Coronary artery (tissue), 2 donors: Measurements from ENCODE around the gene GRK5.
A peak's percentile ranks its signal among the peaks of the same experiment; 100 is the strongest.

Experiments used
- DNase-seq: peaks from one replicate; pipeline ENCODE4 v3.0.0-alpha.2; 2017; ENCODE audit warnings: low spot score
- H3K27ac ChIP-seq, 2 donors: fragments of 200-600 bp; sonication (generic); one replicate each; pipeline ENCODE4 v1.5.1; 2016 to 2019
- H3K4me3 ChIP-seq: fragments of 200-600 bp; sonication (generic); 2 replicates; pipeline ENCODE4 v1.5.1; 2016; ENCODE audit warnings: mild to moderate bottlenecking, moderate library complexity
- TF ChIP-seq, protein P1 (sequence below): fragments of 200-600 bp; sonication (generic); IDR thresholded peaks from one replicate; pipeline ENCODE4 v1.5.1; 2019; ENCODE audit warnings: antibody characterized with exemption

Gene GRK5

DNA sequence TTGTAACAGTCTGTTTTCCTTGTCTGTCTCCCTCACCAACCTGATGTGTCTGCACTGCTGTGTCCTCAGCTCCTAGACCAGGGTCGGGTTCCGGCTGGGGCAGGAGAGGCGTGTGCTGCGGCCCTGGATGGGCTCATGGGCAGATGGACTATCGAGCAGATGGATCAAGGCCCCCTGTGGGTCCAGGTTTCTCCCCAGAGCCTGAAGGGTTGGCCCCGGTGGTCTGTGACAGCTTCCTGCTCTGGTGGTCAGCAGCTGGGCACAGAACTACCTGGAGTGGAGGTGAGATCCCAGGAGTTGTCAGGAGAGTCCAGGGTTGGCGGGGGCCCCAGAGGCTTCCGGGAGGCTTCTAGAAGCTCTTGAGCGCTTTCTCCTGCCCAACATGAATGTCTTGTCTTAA is 75.1 kb downstream of the GRK5 start:
- H3K27ac ChIP-seq = peak overlapping the region; percentile 31 to 62
- DNase-seq = no peak
- TF ChIP-seq, protein P1, sequence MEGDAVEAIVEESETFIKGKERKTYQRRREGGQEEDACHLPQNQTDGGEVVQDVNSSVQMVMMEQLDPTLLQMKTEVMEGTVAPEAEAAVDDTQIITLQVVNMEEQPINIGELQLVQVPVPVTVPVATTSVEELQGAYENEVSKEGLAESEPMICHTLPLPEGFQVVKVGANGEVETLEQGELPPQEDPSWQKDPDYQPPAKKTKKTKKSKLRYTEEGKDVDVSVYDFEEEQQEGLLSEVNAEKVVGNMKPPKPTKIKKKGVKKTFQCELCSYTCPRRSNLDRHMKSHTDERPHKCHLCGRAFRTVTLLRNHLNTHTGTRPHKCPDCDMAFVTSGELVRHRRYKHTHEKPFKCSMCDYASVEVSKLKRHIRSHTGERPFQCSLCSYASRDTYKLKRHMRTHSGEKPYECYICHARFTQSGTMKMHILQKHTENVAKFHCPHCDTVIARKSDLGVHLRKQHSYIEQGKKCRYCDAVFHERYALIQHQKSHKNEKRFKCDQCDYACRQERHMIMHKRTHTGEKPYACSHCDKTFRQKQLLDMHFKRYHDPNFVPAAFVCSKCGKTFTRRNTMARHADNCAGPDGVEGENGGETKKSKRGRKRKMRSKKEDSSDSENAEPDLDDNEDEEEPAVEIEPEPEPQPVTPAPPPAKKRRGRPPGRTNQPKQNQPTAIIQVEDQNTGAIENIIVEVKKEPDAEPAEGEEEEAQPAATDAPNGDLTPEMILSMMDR = no peak
- H3K4me3 ChIP-seq = no peak overlapping the region

GRCh38 chr10:119283387-119283786 is 76.0 kb downstream of the GRK5 start:
- DNase-seq = no peak
- TF ChIP-seq, protein P1 = no peak
- H3K4me3 ChIP-seq = no peak overlapping the region
- peak overlapping the region; percentile 2 to 38 for H3K27ac ChIP-seq

- no peak for DNase-seq
- peak overlapping the region; percentile 2 to 38 for H3K27ac ChIP-seq
- TF ChIP-seq, protein P1 = no peak
- no peak overlapping the region for H3K4me3 ChIP-seq
These were observed 76.4 kb downstream of the GRK5 start for GRCh38 chr10:119283818-119284217.

DNA sequence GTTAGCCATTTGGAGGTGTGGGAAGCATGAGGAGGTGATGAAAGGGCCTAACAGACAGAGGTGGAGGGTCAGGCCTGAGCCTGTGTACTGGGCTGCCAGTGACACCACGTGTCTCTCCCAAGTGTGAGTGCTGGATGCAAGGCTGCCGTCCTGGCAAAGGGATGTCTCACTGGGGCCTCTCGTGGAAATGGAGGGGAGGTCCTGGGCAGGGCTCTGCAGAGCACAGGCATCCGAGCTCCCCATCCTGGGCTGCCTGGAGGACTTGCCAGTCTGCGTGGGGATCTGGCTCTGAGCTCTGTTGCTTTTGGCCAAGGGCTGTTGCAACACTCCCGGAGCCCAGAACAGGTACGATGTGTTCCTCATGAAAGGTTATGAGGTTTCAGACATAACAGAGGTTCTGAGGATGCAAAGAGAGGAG is 77.3 kb downstream of the GRK5 start:
- peak overlapping the region in 1 of 2 donors; percentile 60 for H3K27ac ChIP-seq
- TF ChIP-seq, protein P1 = no peak
- peak overlapping the region; percentile 2 for H3K4me3 ChIP-seq
- no peak for DNase-seq

GRCh38 chr10:119285495-119286267 is 78.3 kb downstream of the GRK5 start:
- DNase-seq = no peak
- TF ChIP-seq, protein P1 = no peak
- Histone ChIP-seq H3K27ac (peak overlapping the region in 1 of 2 donors; percentile 60), H3K4me3 (no peak overlapping the region)

GRCh38 chr10:119286516-119286915 is 79.1 kb downstream of the GRK5 start:
- Histone ChIP-seq H3K27ac (no peak overlapping the region), H3K4me3 (no peak overlapping the region)
- no peak for DNase-seq
- TF ChIP-seq, protein P1 = no peak

DNA sequence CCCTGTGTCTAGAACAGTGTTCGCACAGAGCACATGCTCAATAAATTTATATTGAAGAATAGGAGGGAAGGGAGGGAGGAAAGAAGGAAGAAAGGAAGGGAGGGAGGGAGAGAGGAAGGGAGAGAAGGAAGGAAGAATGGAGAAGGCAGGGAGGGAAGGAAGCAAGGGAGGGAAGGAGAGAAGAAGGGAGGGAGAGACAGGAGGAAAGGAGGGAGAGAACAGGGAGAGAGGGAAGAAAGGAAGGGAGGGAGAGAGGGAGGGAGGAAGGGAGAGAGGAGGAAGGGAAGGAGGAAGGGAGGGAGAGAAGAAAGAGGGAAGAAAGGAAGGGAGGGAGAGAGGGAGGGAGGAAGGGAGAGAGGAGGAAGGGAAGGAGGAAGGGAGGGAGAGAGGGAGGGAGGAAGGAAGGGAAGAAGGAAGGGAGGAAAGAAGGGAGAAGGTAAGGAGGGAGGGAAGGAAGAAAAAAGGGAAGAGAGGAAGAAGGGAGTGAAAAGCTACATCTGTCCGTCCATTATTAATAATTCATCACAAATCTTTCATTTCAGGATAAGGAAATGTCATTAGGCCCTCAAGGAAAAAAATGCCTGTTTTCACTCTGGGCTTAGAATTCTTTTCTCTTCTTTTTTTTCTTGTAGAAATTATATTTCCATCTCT is 79.7 kb downstream of the GRK5 start:
- no peak overlapping the region for H3K27ac ChIP-seq
- DNase-seq = no peak
- TF ChIP-seq, protein P1 = no peak

More for the DNA sequence above, 79.7 kb downstream of the GRK5 start:
- no peak overlapping the region for H3K4me3 ChIP-seq
